OCI-LY7 (cell line): ENCODE results near the gene TM2D3.

Source experiments
- CTCF ChIP-seq: fragments of 200-600 bp; sonication (generic); conservative IDR thresholded peaks from 2 replicates; pipeline ENCODE4 v1.5.1; 2014; ENCODE audit warnings: mild to moderate bottlenecking, antibody characterized with exemption, low read length, moderate library complexity, mixed read lengths
- EZH2phosphoT487 ChIP-seq: fragments of 200-600 bp; sonication (generic); IDR thresholded peaks from 2 replicates; pipeline ENCODE4 v1.6.1; 2018; ENCODE audit warnings: low read depth, borderline replicate concordance, mild to moderate bottlenecking, mixed run types, antibody characterized with exemption, low read length, moderate library complexity, mixed read lengths

DNA sequence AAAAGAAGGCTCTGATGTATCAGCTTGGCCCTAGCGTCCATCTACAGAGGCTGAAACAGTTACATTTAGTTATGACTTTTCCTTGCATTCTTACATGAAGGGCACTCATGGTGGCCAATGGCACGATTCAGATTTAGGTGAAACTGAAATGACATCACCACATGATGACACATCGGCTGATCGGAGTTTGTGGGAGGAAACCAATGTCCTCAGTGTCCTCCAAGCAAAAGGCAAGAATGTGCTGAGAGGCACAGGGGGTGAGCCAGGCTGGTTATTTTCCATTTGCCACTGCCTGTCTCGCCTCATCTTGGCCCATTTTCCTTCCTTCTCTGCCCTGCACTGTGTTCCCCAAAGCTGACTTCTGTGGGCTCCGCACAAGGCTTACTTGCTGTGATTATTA, 37.7 kb upstream of the TM2D3 start:
- TF ChIP-seq CTCF (no peak), EZH2phosphoT487 (no peak)
